Smooth muscle cell (in vitro differentiated cells): ENCODE results near the gene CCNYL1. TPM values are rescaled to one million over a fixed set of nuclear protein-coding genes. Genes with fewer than 3 reads are reported as not detected.

ENCODE experiments used
- DNase-seq: peaks from one replicate; lab custom pipeline; 2025; ENCODE audit not compliant: unreplicated experiment; lab: John Stamatoyannopoulos, UW
- H2AFZ ChIP-seq: fragments of 200-600 bp; sonication (generic); 2 replicates; pipeline ENCODE4 v1.6.0; 2016; ENCODE audit warnings: antibody characterized with exemption, low read depth, mild to moderate bottlenecking
- H3F3A ChIP-seq: fragments of 200-600 bp; sonication (generic); 2 replicates; pipeline ENCODE4 v1.6.0; 2017; ENCODE audit warnings: antibody characterized with exemption, low read depth
- H3K27ac ChIP-seq: fragments of 200-600 bp; sonication (generic); 2 replicates; pipeline ENCODE4 v1.5.1; 2016; ENCODE audit warnings: low read depth, mild to moderate bottlenecking
- H3K27me3 ChIP-seq: fragments of 200-600 bp; sonication (generic); 2 replicates; pipeline ENCODE4 v1.6.1; 2016; ENCODE audit warnings: low read depth, mild to moderate bottlenecking
- H3K36me3 ChIP-seq: fragments of 200-600 bp; sonication (generic); 2 replicates; pipeline ENCODE4 v1.5.1; 2016; ENCODE audit warnings: low read depth
- H3K4me1 ChIP-seq: fragments of 200-600 bp; sonication (generic); 2 replicates; pipeline ENCODE4 v1.5.1; 2016; ENCODE audit warnings: low read depth
- H3K4me2 ChIP-seq: fragments of 200-600 bp; sonication (generic); 2 replicates; pipeline ENCODE4 v1.6.0; 2016; ENCODE audit warnings: mild to moderate bottlenecking
- H3K4me3 ChIP-seq: fragments of 200-600 bp; sonication (generic); 2 replicates; pipeline ENCODE4 v1.5.1; 2016; ENCODE audit warnings: mild to moderate bottlenecking
- H3K79me2 ChIP-seq: fragments of 200-600 bp; sonication (generic); 2 replicates; pipeline ENCODE4 v1.6.0; 2016; ENCODE audit warnings: low read depth, mild to moderate bottlenecking
- H3K9ac ChIP-seq: fragments of 200-600 bp; sonication (generic); 2 replicates; pipeline ENCODE4 v1.6.0; 2016; ENCODE audit warnings: low read depth
- H3K9me3 ChIP-seq: fragments of 200-600 bp; sonication (generic); replicated peaks from 2 replicates; pipeline ENCODE4 v1.5.1; 2016; ENCODE audit warnings: low read depth
- H4K20me1 ChIP-seq: fragments of 200-600 bp; sonication (generic); 2 replicates; pipeline ENCODE4 v1.6.0; 2016; ENCODE audit warnings: low read depth
- WGBS: methylation state at CpG from one replicate; pipeline ENCODE4 v1.1.7; 2016; ENCODE audit warnings: low lambda C conversion rate; 5-methylcytosine and 5-hydroxymethylcytosine counted together
- polyA plus RNA-seq: library from polyadenylated mRNA; unstranded; fragments of >200 nt; fragmentation: Nextera tagmentation; extraction: Ambion mirVana; gene quantifications from 2 replicates; pipeline ENCODE4 v1.2.1, GENCODE V29; 2016
- total RNA-seq: library from RNA; depleted of rRNA; stranded (reverse); fragments of >200 nt; gene quantifications from 2 replicates; pipeline ENCODE4 v1.2.3, GENCODE V29; 2014
- TF ChIP-seq, protein P1 (sequence below): fragments of 200-600 bp; sonication (generic); IDR thresholded peaks from 2 replicates; pipeline ENCODE4 v1.5.1; 2017; ENCODE audit warnings: borderline replicate concordance, mild to moderate bottlenecking, antibody characterized with exemption; ENCODE audit not compliant: insufficient read depth, poor library complexity, severe bottlenecking

CCNYL1 gene
- total and polyA plus RNA-seq, 2 experiments from 2014 or later: 7.2 to 15.1 TPM

DNA sequence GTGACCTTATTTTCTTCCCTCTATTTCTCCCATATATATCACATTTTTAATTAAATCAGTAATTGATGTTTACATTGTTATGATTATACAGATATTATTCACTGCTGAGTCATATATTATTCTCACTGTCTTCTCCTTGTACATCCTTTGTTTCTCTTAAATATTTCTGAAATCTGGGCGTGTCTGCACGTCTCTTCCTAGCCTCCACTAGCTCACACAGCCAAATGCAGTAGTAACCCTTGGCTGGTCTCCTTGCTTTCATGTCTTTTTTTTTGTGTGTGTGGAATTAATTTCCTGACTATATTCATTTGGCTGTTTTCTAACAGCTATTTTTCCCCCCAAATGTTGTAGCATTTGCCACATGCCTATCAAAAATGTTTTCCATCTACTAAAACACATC, 15.8 kb downstream of the CCNYL1 start:
- no peak overlapping the region for H2AFZ ChIP-seq
- TF ChIP-seq, protein P1, sequence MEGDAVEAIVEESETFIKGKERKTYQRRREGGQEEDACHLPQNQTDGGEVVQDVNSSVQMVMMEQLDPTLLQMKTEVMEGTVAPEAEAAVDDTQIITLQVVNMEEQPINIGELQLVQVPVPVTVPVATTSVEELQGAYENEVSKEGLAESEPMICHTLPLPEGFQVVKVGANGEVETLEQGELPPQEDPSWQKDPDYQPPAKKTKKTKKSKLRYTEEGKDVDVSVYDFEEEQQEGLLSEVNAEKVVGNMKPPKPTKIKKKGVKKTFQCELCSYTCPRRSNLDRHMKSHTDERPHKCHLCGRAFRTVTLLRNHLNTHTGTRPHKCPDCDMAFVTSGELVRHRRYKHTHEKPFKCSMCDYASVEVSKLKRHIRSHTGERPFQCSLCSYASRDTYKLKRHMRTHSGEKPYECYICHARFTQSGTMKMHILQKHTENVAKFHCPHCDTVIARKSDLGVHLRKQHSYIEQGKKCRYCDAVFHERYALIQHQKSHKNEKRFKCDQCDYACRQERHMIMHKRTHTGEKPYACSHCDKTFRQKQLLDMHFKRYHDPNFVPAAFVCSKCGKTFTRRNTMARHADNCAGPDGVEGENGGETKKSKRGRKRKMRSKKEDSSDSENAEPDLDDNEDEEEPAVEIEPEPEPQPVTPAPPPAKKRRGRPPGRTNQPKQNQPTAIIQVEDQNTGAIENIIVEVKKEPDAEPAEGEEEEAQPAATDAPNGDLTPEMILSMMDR: no peak
- no peak overlapping the region for H3K4me2 ChIP-seq
- H3K27ac ChIP-seq: no peak overlapping the region
- H4K20me1 ChIP-seq: peaks cover 15% of the 10 kb centered on the region
- H3K79me2 ChIP-seq: peaks cover 5% of the 10 kb centered on the region
- no peak for DNase-seq
- H3K36me3 ChIP-seq: no peaks in the 10 kb centered on the region
- H3K4me3 ChIP-seq: no peak overlapping the region
- H3K9ac ChIP-seq: no peak overlapping the region
- no peaks in the 10 kb centered on the region for H3K9me3 ChIP-seq
- H3K27me3 ChIP-seq: no peaks in the 10 kb centered on the region
- H3K4me1 ChIP-seq: no peaks in the 10 kb centered on the region
- WGBS: 92% methylated on average over 2 of the region's 2 CpGs
- no peaks in the 10 kb centered on the region for H3F3A ChIP-seq

DNA sequence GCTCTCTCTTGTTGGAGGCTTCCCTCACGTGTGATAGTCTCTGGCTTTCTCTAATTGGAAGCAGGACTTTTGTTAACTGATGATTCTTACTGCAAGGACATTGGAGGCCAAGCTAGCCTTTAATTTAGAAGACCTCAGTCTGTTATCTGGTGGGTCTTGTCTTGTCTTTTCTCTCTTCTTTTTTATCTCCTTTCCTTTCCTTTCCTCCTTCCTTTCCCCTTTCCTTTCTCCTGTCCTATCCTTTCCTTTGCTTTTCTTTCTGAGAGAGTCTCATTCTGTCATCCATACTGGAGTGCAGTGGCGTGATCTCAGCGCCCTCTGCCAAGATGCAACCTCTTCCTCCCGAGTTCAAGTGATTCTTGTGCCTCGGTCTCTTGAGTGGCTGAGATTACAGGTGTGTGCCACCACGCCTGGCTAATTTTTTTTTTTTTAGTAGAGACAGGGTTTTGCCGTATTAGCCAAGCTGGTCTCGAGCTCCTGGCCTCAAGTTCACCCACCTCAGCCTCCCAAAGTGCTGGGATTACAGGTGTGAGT, 18.1 kb downstream of the CCNYL1 start:
- WGBS: 91% methylated on average over 8 of the region's 8 CpGs

DNA sequence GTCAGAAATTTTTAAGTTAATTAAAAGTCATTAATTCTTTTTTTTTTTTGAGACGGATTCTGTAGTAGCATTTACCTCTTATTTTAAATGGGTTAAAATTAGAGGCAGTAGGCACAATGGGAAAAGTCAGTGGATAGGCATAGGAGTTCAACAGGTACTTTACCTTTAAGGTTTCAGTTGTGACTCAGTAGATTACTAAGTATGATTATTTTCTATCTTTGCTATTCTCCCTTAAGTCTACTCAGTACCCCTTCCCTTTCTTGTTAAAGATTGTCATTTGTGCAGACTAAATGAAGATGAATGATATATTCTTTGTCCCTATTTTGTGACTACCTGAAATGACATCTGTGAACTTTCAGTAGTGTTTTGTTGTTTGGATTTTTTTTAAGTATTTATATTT, 19.7 kb downstream of the CCNYL1 start:
- H3K4me2 ChIP-seq: no peak overlapping the region

More for the DNA sequence above, 18.1 kb downstream of the CCNYL1 start:
- Histone ChIP-seq H3K27me3 (no peaks in the 10 kb centered on the region), H3K4me3 (no peak overlapping the region), H3K9me3 (no peaks in the 10 kb centered on the region), H3F3A (no peaks in the 10 kb centered on the region), H2AFZ (no peak overlapping the region), H3K27ac (no peak overlapping the region), H3K4me1 (no peaks in the 10 kb centered on the region), H3K36me3 (no peaks in the 10 kb centered on the region), H3K4me2 (no peak overlapping the region), H3K79me2 (no peaks in the 10 kb centered on the region), H4K20me1 (peaks cover 4% of the 10 kb centered on the region), H3K9ac (no peak overlapping the region)
- no peak for DNase-seq
- TF ChIP-seq, protein P1: no peak

More for the DNA sequence above, 19.7 kb downstream of the CCNYL1 start:
- Histone ChIP-seq H2AFZ (no peak overlapping the region), H3K27ac (no peak overlapping the region), H3K4me1 (no peaks in the 10 kb centered on the region), H3K9me3 (no peaks in the 10 kb centered on the region), H3K4me3 (no peak overlapping the region), H4K20me1 (no peaks in the 10 kb centered on the region), H3K9ac (no peak overlapping the region), H3F3A (no peaks in the 10 kb centered on the region), H3K79me2 (no peaks in the 10 kb centered on the region), H3K36me3 (no peaks in the 10 kb centered on the region), H3K27me3 (no peaks in the 10 kb centered on the region)
- WGBS: 96% methylated on average over 1 of the region's 1 CpG
- TF ChIP-seq, protein P1: no peak
- DNase-seq: no peak
